AG20443 (cell line): ENCODE measurements around the gene CIC.
A peak's percentile ranks its signal among the peaks of the same experiment; 100 is the strongest.

Source experiments
- DNase-seq: peaks from one replicate; pipeline ENCODE4 v3.0.0; 2012; ENCODE audit warnings: low spot score, mixed read lengths

The CIC gene

DNA sequence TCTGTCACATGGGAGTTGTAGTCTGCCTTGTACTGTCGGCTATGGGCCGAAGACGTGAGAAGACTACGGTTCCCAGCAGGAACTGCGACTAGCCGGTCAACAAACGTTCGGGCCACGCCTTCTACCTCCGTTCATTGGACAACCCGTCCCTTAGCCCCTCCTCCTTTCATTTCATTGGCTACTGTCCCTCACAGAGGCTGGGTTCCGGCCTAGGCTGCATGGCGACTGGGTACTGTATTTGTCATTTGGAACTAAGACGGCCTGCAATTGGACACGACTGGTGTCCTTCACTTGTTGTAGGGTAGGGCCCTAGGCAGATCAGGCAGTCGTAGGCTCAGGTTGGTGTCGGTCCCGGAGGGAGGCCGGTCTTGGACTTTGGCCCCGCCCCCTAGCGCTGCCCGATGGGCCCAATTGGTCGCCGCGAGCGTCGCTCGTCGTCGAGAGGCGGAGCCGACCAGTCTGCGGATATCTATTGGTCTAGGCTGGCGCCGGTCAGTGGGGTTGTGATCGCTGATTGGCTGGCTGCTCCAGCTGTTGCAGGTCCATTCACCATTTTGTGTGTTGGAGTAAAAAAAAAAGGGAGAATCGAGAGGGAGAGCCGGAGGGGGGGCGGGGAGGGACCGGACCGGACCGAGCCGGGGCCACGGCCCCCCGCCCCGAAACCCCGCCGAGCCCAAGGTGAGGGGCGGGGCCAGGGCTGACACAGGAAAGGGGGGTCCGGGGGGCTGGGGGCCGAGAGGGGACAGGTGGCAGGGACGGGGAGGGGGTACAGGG lies at the start of gene CIC:
Gene CIC (plus strand): TSS at position 549 of the 774 bp plus-strand sequence. CDS start 2,532 bp downstream, outside the sequence.
- DNase-seq = peak; percentile 94

GRCh38 chr19:42219812-42220750 lies 49.0 kb upstream of the CIC start, which contains the start of gene ZNF526:
Gene ZNF526, plus strand, starts transcription at chr19:42220312. Its CDS starts 4,092 bp downstream, at chr19:42224404.
- peak; percentile 100 for DNase-seq

DNA sequence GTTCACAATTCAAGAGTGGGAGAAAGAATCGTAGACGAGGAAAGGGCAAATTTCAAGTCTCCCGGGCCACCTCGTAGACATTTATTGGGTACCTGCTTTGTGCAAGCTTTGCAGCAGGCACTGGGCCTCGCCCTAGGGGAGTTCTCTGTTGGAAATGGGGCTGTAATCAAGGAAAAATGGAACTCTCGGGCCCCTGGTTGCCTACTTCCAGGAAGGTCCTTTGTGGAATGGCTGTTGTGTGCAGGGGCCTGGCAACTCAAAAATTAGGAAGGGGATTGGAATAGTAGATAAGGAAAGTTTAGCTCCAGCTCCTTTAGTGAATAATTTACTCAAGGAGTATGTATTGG lies 48.3 kb upstream of the CIC start:
- no peak for DNase-seq

GRCh38 chr19:42224940-42225717 lies 43.9 kb upstream of the CIC start:
- no peak for DNase-seq

- no peak for DNase-seq
Observed at GRCh38 chr19:42225718-42226292, 43.2 kb upstream of the CIC start.

DNA sequence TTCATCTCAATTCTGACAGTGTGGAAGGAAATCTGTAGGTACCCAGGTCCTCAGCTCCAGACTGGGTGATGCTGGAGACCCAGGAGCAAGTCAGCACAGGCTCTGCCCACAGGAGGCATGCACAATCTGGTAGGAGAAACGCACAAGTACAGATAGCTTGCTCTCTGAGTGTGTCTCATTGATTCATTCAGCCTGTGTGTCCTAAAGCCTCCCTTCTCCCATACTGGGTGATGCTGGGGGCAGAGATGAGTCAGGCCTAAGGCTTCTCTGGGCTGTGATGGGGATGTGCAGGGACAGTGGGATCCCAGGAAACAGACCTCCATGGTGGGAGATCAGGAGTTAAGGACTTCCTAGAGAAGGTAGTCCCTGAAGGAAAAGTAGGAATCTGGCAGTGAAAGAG lies 42.2 kb upstream of the CIC start:
- DNase-seq = no peak

GRCh38 chr19:42228641-42229040 lies 40.4 kb upstream of the CIC start:
- DNase-seq = no peak

- no peak for DNase-seq
Observed at GRCh38 chr19:42229301-42229854, 39.7 kb upstream of the CIC start.

DNA sequence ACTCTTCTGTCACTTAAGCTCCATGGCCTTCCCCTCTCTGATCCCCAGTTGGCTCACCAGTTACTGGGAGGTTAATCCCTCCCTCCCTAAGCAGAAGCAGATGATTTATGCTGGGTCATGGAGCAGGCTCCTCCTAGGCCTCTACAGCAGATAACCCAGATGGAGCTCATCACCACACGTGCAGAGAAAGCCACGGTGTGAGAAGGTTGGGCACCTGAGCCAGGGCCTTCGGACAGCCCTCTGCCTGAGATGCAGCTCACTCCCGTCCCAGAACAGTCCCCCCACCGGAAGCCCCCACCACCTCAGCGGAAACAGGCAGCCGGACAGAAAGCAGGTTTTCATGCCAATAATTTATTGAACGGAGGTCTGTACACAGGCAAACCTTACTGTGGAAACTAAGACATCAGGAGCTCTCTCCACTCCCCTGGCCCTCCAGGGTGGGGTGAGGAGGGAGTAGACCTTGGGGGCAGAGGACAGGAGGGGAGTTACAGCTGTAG lies 39.1 kb upstream of the CIC start:
- peak; percentile 45 for DNase-seq

DNA sequence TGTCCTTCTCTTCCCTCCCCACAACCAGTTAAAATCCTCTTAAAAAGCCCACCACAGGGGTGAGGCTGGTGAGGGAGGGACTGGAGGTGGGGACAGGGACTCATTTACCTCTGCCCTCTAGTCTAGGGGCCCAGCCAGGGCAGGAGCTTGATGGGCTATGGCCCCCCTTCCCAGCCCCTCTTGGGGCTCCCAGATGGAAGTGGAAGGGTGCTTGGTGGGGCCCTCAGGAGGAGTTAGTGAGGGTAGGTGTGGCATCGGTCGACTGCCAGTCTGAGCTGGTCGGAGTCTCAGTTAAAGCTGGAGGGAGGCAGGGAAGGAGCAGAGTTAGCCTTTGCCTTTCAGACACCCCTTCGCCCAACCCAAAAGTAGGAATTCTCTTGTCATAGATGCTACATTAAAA lies 38.5 kb upstream of the CIC start:
- DNase-seq = no peak

GRCh38 chr19:42232435-42232834 lies 36.6 kb upstream of the CIC start:
- no peak for DNase-seq

DNA sequence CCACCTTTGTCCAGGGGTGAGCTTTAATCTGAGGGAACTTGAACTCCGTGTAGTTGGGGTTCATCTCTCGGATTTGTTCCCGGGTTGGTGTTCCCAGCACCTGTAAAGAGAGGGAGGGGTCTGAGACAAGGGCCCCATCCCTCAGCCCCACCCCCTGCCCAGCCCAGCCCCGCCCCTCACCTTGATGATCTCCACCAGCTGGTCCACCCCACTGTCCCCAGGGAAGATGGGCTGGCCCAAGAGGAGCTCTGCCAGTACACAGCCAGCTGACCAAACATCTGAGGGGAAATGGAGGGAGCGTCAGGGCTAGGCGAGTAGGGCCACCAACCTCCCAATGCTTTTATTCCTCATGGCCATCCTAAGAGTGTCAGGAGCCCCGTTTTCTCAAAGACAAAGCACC lies 35.9 kb upstream of the CIC start:
- DNase-seq = no peak

GRCh38 chr19:42233678-42234292 lies 35.3 kb upstream of the CIC start:
- DNase-seq = no peak

DNA sequence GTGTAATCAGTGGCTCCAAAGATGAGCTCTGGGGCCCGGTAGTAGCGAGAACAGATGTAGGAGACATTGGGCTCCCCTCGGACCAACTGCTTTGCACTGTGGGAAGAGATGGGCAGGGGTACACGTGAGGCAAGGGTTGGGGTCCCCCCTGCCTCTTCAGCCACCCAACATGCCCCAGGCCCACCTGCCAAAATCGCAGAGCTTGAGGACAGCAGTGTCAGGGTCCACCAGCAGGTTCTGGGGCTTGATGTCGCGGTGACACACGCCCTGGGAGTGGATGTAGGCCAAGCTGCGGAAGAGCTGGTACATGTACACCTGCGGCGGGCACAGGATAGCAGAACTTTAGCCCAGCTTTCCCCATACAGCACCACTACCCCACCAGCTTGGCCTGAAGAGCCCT lies 34.7 kb upstream of the CIC start:
- no peak for DNase-seq

DNA sequence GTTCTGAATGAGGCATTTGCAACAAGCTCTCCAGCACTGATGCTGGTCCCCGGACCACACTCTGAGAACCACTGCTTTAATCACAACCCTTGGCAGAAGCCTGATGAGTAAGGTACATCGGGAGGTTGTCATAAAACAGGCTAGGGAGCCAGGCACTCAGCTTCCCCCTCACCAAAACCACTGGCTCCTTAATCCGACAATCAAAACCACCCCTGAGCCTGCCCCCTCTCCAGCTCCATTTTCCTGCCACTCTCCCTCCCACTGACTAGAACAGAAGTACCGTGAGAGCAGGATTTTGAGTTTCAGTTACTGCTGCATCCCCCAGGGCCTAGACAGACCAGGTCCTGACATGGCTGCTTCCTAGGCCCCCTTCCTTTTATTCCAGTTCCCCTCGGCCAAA lies 33.9 kb upstream of the CIC start:
- DNase-seq = no peak

GRCh38 chr19:42239544-42240220 lies 29.4 kb upstream of the CIC start:
- no peak for DNase-seq

DNA sequence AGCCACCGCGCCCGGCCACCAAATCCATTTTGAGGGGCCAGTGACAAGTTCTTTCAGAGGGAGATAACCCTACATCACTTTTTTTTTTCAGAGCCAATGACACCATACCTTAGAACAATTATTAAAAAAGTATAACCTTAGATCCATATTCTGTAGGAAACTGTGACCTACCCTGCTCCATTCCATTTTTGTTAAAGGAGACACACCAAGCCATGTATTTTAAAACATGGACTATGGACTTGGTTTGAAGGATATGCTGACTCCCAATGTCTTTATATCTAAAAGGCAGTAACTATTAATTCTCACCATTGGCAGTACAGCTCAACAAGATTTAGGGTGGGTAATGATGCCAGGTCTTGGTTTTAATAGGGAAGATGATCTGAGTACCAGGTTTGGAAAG lies 27.8 kb upstream of the CIC start:
- no peak for DNase-seq

GRCh38 chr19:42242069-42242511 lies 27.0 kb upstream of the CIC start:
- peak; percentile 33 for DNase-seq

GRCh38 chr19:42242512-42243409 lies 26.3 kb upstream of the CIC start, which contains the start of gene GSK3A:
Gene GSK3A, minus strand, starts transcription at chr19:42242602. Its CDS starts 137 bp downstream, at chr19:42242465.
- peak; percentile 93 for DNase-seq
